MM.1S (cell line): Measurements from ENCODE around the gene IFIT1B.

ENCODE experiments used
- DNase-seq: peaks from one replicate; pipeline ENCODE4 v3.0.0-alpha.2; 2015
- H2AFZ ChIP-seq: fragments of 300-600 bp; sonication (generic); 2 replicates; pipeline ENCODE4 v1.6.0; 2016; ENCODE audit warnings: antibody characterized with exemption, low read length
- H3F3A ChIP-seq: fragments of 300-600 bp; sonication (generic); 2 replicates; pipeline ENCODE4 v1.6.1; 2016; ENCODE audit warnings: mild to moderate bottlenecking, antibody characterized with exemption, low read length, moderate library complexity, mixed read lengths; ENCODE audit not compliant: insufficient read depth
- H3K27ac ChIP-seq: fragments of 300-600 bp; sonication (generic); 2 replicates; pipeline ENCODE4 v1.5.1; 2016; ENCODE audit warnings: mild to moderate bottlenecking, low read length
- H3K27me3 ChIP-seq: fragments of 300-600 bp; sonication (generic); replicated peaks from 2 replicates; pipeline ENCODE4 v1.6.0; 2016; ENCODE audit warnings: low read length; ENCODE audit not compliant: insufficient read depth
- H3K36me3 ChIP-seq: fragments of 300-600 bp; sonication (generic); replicated peaks from 2 replicates; pipeline ENCODE4 v1.6.1; 2016; ENCODE audit warnings: mild to moderate bottlenecking, low read length, mixed read lengths; ENCODE audit not compliant: insufficient read depth
- H3K4me1 ChIP-seq: fragments of 300-600 bp; sonication (generic); 2 replicates; pipeline ENCODE4 v1.6.1; 2016; ENCODE audit warnings: low read length, mixed read lengths
- H3K4me2 ChIP-seq: fragments of 300-600 bp; sonication (generic); 2 replicates; pipeline ENCODE4 v1.6.0; 2016; ENCODE audit warnings: low read depth, low read length
- H3K4me3 ChIP-seq: fragments of 300-600 bp; sonication (generic); 2 replicates; pipeline ENCODE4 v1.5.1; 2016; ENCODE audit warnings: low read length, mixed read lengths
- H3K79me2 ChIP-seq: fragments of 300-600 bp; sonication (generic); 2 replicates; pipeline ENCODE4 v1.6.1; 2016; ENCODE audit warnings: mixed run types, low read length, mixed read lengths
- H3K9ac ChIP-seq: fragments of 300-600 bp; sonication (generic); 2 replicates; pipeline ENCODE4 v1.6.1; 2016; ENCODE audit warnings: low read length, mixed read lengths
- H3K9me2 ChIP-seq: fragments of 300-600 bp; sonication (generic); replicated peaks from 2 replicates; pipeline ENCODE4 v1.6.1; 2016; ENCODE audit warnings: mild to moderate bottlenecking, low read length, mixed read lengths; ENCODE audit not compliant: insufficient read depth
- H3K9me3 ChIP-seq: fragments of 300-600 bp; sonication (generic); replicated peaks from 2 replicates; pipeline ENCODE4 v1.6.1; 2016; ENCODE audit warnings: mild to moderate bottlenecking, low read length, mixed read lengths; ENCODE audit not compliant: insufficient read depth
- H4K20me1 ChIP-seq: fragments of 300-600 bp; sonication (generic); 2 replicates; pipeline ENCODE4 v1.6.1; 2016; ENCODE audit warnings: mild to moderate bottlenecking, low read length, moderate library complexity, mixed read lengths; ENCODE audit not compliant: insufficient read depth
- EZH2 ChIP-seq: fragments of 300-600 bp; sonication (generic); optimal IDR thresholded peaks from 2 replicates; pipeline ENCODE3; 2017; ENCODE audit warnings: low read depth, mild to moderate bottlenecking, antibody characterized with exemption, low read length, mixed read lengths
- EZH2phosphoT487 ChIP-seq: fragments of 300-600 bp; sonication (generic); IDR thresholded peaks from 2 replicates; pipeline ENCODE4 v1.6.1; 2018; ENCODE audit warnings: antibody characterized with exemption, low read length
- TF ChIP-seq, protein P1 (sequence below): fragments of 300-600 bp; sonication (generic); IDR thresholded peaks from 2 replicates; pipeline ENCODE4 v1.5.1; 2016; ENCODE audit warnings: antibody characterized with exemption, low read length, mixed read lengths

The IFIT1B gene

DNA sequence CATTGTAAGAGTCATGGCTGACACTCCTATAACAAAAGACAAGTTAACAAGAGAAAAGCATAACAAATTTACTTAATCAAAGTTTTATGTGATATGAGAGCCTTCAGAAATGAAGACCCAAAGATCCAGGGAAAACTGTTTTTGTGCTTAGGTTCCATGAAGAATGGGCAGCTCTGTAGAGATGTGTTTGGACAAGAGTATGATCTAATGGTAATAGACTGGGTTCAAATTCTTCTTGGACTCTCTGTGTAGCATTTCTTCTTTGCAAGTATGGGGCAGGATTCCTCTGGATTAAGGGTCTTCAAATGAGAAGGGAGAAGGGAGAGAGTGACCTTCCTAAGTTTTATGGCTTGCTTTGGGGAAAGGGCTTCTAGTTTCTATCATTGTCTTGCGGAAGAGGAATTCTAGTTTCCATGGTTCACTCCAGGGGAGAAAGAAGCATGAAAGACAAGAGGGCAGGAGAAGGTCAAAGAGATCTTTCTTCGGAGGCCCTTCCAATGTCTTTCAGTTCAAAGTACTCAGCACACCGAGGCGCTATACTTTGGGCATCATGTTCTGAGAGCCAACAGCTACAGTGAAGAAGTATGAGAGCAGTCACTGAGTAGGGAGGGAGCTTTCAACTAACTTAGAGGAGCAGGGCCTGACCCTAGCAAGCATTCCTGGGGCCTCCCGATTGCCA is 34.6 kb upstream of the IFIT1B start:
- H3K27ac ChIP-seq = no peak overlapping the region
- H2AFZ ChIP-seq = no peak overlapping the region
- H3K9me2 ChIP-seq = no peaks in the 10 kb centered on the region
- TF ChIP-seq EZH2phosphoT487 (no peak), EZH2 (no peak)
- TF ChIP-seq, protein P1, sequence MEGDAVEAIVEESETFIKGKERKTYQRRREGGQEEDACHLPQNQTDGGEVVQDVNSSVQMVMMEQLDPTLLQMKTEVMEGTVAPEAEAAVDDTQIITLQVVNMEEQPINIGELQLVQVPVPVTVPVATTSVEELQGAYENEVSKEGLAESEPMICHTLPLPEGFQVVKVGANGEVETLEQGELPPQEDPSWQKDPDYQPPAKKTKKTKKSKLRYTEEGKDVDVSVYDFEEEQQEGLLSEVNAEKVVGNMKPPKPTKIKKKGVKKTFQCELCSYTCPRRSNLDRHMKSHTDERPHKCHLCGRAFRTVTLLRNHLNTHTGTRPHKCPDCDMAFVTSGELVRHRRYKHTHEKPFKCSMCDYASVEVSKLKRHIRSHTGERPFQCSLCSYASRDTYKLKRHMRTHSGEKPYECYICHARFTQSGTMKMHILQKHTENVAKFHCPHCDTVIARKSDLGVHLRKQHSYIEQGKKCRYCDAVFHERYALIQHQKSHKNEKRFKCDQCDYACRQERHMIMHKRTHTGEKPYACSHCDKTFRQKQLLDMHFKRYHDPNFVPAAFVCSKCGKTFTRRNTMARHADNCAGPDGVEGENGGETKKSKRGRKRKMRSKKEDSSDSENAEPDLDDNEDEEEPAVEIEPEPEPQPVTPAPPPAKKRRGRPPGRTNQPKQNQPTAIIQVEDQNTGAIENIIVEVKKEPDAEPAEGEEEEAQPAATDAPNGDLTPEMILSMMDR = no peak
- no peak overlapping the region for H3K9ac ChIP-seq
- H3K27me3 ChIP-seq = no peaks in the 10 kb centered on the region
- H4K20me1 ChIP-seq = no peaks in the 10 kb centered on the region
- H3F3A ChIP-seq = no peaks in the 10 kb centered on the region
- H3K4me3 ChIP-seq = no peak overlapping the region
- no peak for DNase-seq
- H3K9me3 ChIP-seq = no peaks in the 10 kb centered on the region
- no peaks in the 10 kb centered on the region for H3K36me3 ChIP-seq
- H3K4me2 ChIP-seq = no peak overlapping the region
- no peaks in the 10 kb centered on the region for H3K79me2 ChIP-seq
- H3K4me1 ChIP-seq = no peaks in the 10 kb centered on the region

DNA sequence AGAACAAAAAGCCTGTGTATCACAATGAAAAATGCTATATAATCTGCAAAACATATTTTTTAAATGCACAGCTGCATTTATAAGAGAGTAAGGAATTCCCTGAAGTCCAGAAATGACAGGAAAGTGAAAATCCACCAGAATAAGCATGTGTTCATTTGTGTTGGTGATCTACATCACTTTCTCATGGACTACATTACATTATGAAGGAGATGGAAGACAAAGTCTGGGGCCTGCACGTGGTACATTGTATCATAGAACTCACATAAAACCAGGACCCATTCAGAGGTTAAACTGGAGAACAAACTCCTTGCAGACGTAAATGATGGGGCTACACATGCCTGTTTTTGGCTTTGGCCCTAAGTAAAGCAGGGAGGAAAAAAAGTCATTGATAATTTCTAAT is 33.7 kb upstream of the IFIT1B start:
- Histone ChIP-seq H4K20me1 (no peaks in the 10 kb centered on the region), H3F3A (no peaks in the 10 kb centered on the region), H3K36me3 (no peaks in the 10 kb centered on the region), H3K9ac (no peak overlapping the region), H3K27ac (no peak overlapping the region), H3K9me3 (no peaks in the 10 kb centered on the region), H3K4me3 (no peak overlapping the region), H2AFZ (no peak overlapping the region), H3K27me3 (no peaks in the 10 kb centered on the region), H3K4me2 (no peak overlapping the region), H3K4me1 (no peaks in the 10 kb centered on the region), H3K79me2 (no peaks in the 10 kb centered on the region), H3K9me2 (no peaks in the 10 kb centered on the region)
- DNase-seq = no peak
- TF ChIP-seq, protein P1 = no peak
- TF ChIP-seq EZH2 (no peak), EZH2phosphoT487 (no peak)

DNA sequence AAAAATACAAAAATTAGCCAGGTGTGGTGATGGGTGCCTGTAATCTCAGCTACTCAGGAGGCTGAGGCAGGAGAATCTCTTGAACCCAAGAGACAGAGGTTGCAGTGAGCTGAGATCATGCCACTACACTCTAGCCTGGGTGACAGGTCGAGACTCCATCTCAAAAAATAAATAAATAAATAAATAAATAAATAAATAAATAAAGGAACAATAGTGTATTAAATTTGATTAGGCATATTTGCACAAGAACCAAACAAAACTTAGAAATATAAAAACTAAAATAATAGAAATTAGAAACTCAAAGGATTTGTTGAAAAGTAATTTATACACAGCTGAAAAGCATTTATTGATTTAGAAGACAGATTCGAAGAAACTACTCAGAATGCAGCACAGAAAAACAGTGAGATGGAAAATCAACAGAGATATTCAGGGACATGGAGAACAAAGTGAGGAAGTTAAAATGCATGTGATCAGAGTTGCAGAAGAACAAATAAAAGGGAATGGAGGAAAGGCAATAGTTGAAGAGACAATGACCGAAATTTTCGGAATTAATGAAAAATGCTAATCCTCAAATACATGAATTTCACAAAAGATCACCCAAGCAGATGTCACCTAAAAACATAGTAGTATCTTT is 32.4 kb upstream of the IFIT1B start:
- H3K9me3 ChIP-seq = no peaks in the 10 kb centered on the region
- H3F3A ChIP-seq = peaks cover 2% of the 10 kb centered on the region
- no peak overlapping the region for H3K27ac ChIP-seq
- TF ChIP-seq EZH2 (no peak), EZH2phosphoT487 (no peak)
- DNase-seq = no peak
- no peak overlapping the region for H2AFZ ChIP-seq
- no peak overlapping the region for H3K9ac ChIP-seq
- no peak overlapping the region for H3K4me2 ChIP-seq
- no peaks in the 10 kb centered on the region for H3K79me2 ChIP-seq
- H3K27me3 ChIP-seq = no peaks in the 10 kb centered on the region
- no peaks in the 10 kb centered on the region for H3K9me2 ChIP-seq
- peaks cover 2% of the 10 kb centered on the region; the same call in 1 of the 2 replicates for H3K4me1 ChIP-seq
- no peaks in the 10 kb centered on the region for H4K20me1 ChIP-seq
- no peak overlapping the region for H3K4me3 ChIP-seq
- no peaks in the 10 kb centered on the region for H3K36me3 ChIP-seq
